ENCODE results near the gene GSTA5.

The GSTA5 gene

DNA sequence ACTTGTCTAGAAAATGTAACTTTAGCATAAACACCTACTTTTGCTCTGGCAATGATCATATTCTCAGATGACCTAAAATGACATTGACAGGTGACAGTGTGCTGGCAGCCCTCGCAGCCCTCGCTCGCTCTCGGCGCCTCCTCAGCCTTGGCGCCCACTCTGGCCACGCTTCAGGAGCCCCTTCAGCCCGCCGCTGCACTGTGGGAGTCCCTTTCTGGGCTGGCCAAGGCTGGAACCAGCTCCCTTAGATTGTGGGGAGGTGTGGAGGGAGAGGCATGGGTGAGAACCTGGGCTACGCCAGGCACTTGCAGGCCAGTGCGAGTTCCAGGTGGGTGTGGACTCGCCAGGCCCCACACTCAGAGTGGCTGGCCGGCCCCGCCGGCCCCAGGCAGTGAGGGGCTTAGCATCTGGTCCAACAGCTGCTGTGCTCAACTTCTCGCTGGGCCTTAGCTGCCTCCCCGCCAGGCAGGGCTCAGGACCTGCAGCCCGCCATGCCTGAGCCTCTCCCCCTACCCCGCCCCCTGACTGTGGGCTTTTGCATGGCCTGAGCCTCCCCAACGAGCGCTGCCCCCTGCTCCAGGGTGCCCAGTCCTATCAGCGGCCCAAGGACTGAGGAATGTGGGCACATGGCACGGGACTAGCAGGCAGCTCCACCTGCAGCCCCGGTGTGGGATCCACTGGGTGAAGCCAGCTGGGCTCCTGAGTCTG lies 54.2 kb downstream of the GSTA5 start:
- TF ChIP-seq, protein P1, sequence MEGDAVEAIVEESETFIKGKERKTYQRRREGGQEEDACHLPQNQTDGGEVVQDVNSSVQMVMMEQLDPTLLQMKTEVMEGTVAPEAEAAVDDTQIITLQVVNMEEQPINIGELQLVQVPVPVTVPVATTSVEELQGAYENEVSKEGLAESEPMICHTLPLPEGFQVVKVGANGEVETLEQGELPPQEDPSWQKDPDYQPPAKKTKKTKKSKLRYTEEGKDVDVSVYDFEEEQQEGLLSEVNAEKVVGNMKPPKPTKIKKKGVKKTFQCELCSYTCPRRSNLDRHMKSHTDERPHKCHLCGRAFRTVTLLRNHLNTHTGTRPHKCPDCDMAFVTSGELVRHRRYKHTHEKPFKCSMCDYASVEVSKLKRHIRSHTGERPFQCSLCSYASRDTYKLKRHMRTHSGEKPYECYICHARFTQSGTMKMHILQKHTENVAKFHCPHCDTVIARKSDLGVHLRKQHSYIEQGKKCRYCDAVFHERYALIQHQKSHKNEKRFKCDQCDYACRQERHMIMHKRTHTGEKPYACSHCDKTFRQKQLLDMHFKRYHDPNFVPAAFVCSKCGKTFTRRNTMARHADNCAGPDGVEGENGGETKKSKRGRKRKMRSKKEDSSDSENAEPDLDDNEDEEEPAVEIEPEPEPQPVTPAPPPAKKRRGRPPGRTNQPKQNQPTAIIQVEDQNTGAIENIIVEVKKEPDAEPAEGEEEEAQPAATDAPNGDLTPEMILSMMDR (IDR thresholded peaks at IDR 0.05): no peak
